Uterus (tissue), 2 donors: ENCODE data around the gene DACT2.

Experiments
- CTCF ChIP-seq, 4 experiments: fragments of 200-600 bp in 2 of 4; fragments of 450-650 bp in 2 of 4; sonication (generic) in 2 of 4; IDR thresholded peaks; one replicate each; pipeline ENCODE4 v1.5.1; 2016 to 2019; ENCODE audit warnings: antibody characterized with exemption in 4 of 4, mild to moderate bottlenecking in 2 of 4, moderate library complexity in 1 of 4
- POLR2A ChIP-seq, 2 donors: fragments of 450-650 bp; IDR thresholded peaks; one replicate each; pipeline ENCODE4 v1.6.1; 2016; ENCODE audit warnings: antibody characterized with exemption in 2 of 2, mild to moderate bottlenecking in 1 of 2, moderate library complexity in 1 of 2

GRCh38 chr6:168338777-168339176 is 19.2 kb upstream of the DACT2 start:
- no peak for TF ChIP-seq CTCF (IDR thresholded peaks at IDR 0.05)
- TF ChIP-seq POLR2A (IDR thresholded peaks at IDR 0.05), result no peak
